ENCODE results near the gene PMIS2.

Gene PMIS2

GRCh38 chr19:35556846-35557538 lies 29.0 kb upstream of the PMIS2 start:
- no peak for DNase-seq

- DNase-seq = no peak
Observed at GRCh38 chr19:35557539-35558399, 28.2 kb upstream of the PMIS2 start.

- no peak for DNase-seq
Observed at GRCh38 chr19:35558400-35559280, 27.3 kb upstream of the PMIS2 start.

- DNase-seq = no peak
Observed at GRCh38 chr19:35559281-35559659, 26.7 kb upstream of the PMIS2 start.

- no peak for DNase-seq
Observed at GRCh38 chr19:35559781-35560180, 26.2 kb upstream of the PMIS2 start.

- DNase-seq = no peak
Observed at GRCh38 chr19:35560271-35560670, 25.7 kb upstream of the PMIS2 start.

- DNase-seq = no peak
Observed at GRCh38 chr19:35560677-35561076, 25.3 kb upstream of the PMIS2 start.

GRCh38 chr19:35561436-35561835 lies 24.5 kb upstream of the PMIS2 start:
- no peak for DNase-seq

GRCh38 chr19:35562336-35562735 lies 23.6 kb upstream of the PMIS2 start:
- DNase-seq = no peak

GRCh38 chr19:35562776-35563175 lies 23.2 kb upstream of the PMIS2 start:
- DNase-seq = no peak

GRCh38 chr19:35563207-35563829 lies 22.7 kb upstream of the PMIS2 start, which contains the start of gene ATP4A:
Gene ATP4A, minus strand, starts transcription at chr19:35563658. Its CDS starts 29 bp downstream, at chr19:35563629.
- DNase-seq = no peak

GRCh38 chr19:35565016-35565856 lies 20.7 kb upstream of the PMIS2 start:
- no peak for DNase-seq

GRCh38 chr19:35566738-35567137 lies 19.2 kb upstream of the PMIS2 start:
- DNase-seq = no peak

GRCh38 chr19:35569281-35569781 lies 16.6 kb upstream of the PMIS2 start:
- DNase-seq = no peak

- DNase-seq = no peak
Observed at GRCh38 chr19:35571406-35571965, 14.5 kb upstream of the PMIS2 start.

- DNase-seq = no peak
Observed at GRCh38 chr19:35577918-35578317, 8.1 kb upstream of the PMIS2 start.

GRCh38 chr19:35578707-35579106 lies 7.3 kb upstream of the PMIS2 start:
- DNase-seq = no peak

- DNase-seq = no peak
Observed at GRCh38 chr19:35582760-35583159, 3.2 kb upstream of the PMIS2 start.

- no peak for DNase-seq
Observed at GRCh38 chr19:35587321-35587720, 1.3 kb downstream of the PMIS2 start.

- no peak for DNase-seq
Observed at GRCh38 chr19:35590875-35591274, 4.9 kb downstream of the PMIS2 start.

- no peak for DNase-seq
Observed at GRCh38 chr19:35592226-35592625, 6.3 kb downstream of the PMIS2 start.

Data from SIG-M5 (cell line).